HepG2 (cell line): ENCODE results near the gene OR6X1.

ENCODE experiments used
- AKNA ChIP-seq: sonication (generic); formaldehyde crosslinking; IDR thresholded peaks from 2 replicates; pipeline ENCODE4 v1.4.0; 2020; ENCODE audit warnings: missing genetic modification reagents, borderline replicate concordance
- CHD2 ChIP-seq: IDR thresholded peaks from 2 replicates; pipeline ENCODE4 v1.6.1; 2011; ENCODE audit warnings: low read depth, low read length, improper control_type of control experiment
- CTCF ChIP-seq: sonication (generic); formaldehyde crosslinking; IDR thresholded peaks from 2 replicates; pipeline ENCODE4 v1.5.0; 2020; ENCODE audit warnings: mild to moderate bottlenecking, missing genetic modification reagents, moderate library complexity
- EZH2 ChIP-seq: conservative IDR thresholded peaks from 2 replicates; pipeline ENCODE4 v1.6.1; 2012; ENCODE audit warnings: mild to moderate bottlenecking, low read depth, low read length, moderate library complexity
- GATAD2A ChIP-seq: IDR thresholded peaks from 2 replicates; pipeline ENCODE4 v1.6.1; 2016
- GMEB2 ChIP-seq: IDR thresholded peaks from 2 replicates; pipeline ENCODE4 v1.6.1; 2016; ENCODE audit warnings: missing biosample characterization, missing genetic modification reagents, low read depth
- NCOA1 ChIP-seq: sonication (generic); formaldehyde crosslinking; IDR thresholded peaks from 2 replicates; pipeline ENCODE4 v1.9.0; 2021; ENCODE audit warnings: missing genetic modification reagents
- RBM39 ChIP-seq: fragments of 200-400 bp; formaldehyde crosslinking; IDR thresholded peaks from one replicate; pipeline ENCODE4 v1.6.1; 2018; ENCODE audit warnings: antibody characterized with exemption, mild to moderate bottlenecking, low read depth, low read length; ENCODE audit not compliant: poor library complexity, severe bottlenecking
- SUZ12 ChIP-seq: fragments of 150-350 bp; IDR thresholded peaks from 2 replicates; pipeline ENCODE4 v1.6.1; 2014; ENCODE audit warnings: low read depth, low read length
- UBTF ChIP-seq: sonication (generic); formaldehyde crosslinking; IDR thresholded peaks from 2 replicates; pipeline ENCODE4 v1.4.0; 2020; ENCODE audit warnings: mild to moderate bottlenecking, missing genetic modification reagents
- ZNF274 ChIP-seq: sonication (generic); formaldehyde crosslinking; IDR thresholded peaks from 2 replicates; pipeline ENCODE4 v1.5.1; 2020; ENCODE audit warnings: mild to moderate bottlenecking, missing genetic modification reagents
- ZNF530 ChIP-seq: sonication (generic); formaldehyde crosslinking; IDR thresholded peaks from 2 replicates; pipeline ENCODE4 v1.5.0; 2020; ENCODE audit warnings: low read depth, mild to moderate bottlenecking, missing genetic modification reagents

GRCh38 chr11:123729602-123730001 is 24.7 kb downstream of the OR6X1 start:
- TF ChIP-seq NCOA1 (no peak), EZH2 (no peak), CTCF (no peak), GATAD2A (no peak), AKNA (CRISPR knock-in tag) (no peak), UBTF (CRISPR knock-in tag) (no peak), RBM39 (no peak), ZNF530 (CRISPR knock-in tag) (no peak), GMEB2 (CRISPR knock-in tag) (no peak), CHD2 (no peak), SUZ12 (no peak), ZNF274 (no peak)
